Tibial artery (tissue), 4 donors: ENCODE results near the gene WT1.

ENCODE experiments used
- DNase-seq, 2 donors: peaks; one replicate each; pipeline ENCODE4 v3.0.0-alpha.2; 2019
- H3K27ac ChIP-seq, 2 donors: fragments of 200-600 bp; sonication (generic) in 1 of 2; 1 replicate in 1 of 2; 2 replicates in 1 of 2; pipeline ENCODE4 v1.5.1; 2018 to 2019; ENCODE audit warnings: mild to moderate bottlenecking in 1 of 2
- H3K27me3 ChIP-seq, 2 donors: fragments of 200-600 bp; sonication (generic) in 1 of 2; one replicate each; pipeline versions ENCODE4 v1.5.1 to v1.6.0; 2016 to 2019
- H3K36me3 ChIP-seq, 3 donors: fragments of 200-600 bp; sonication (generic) in 2 of 3; one replicate each; pipeline ENCODE4 v1.5.1; 2016 to 2019; ENCODE audit warnings: mild to moderate bottlenecking in 2 of 3
- H3K4me1 ChIP-seq, 4 donors: fragments of 200-600 bp; sonication (generic) in 2 of 4; 1 replicate in 3 of 4; 2 replicates in 1 of 4; pipeline ENCODE4 v1.5.1; 2016 to 2019
- H3K4me3 ChIP-seq, 2 donors: fragments of 200-600 bp; sonication (generic) in 1 of 2; 1 replicate in 1 of 2; 2 replicates in 1 of 2; pipeline ENCODE4 v1.5.1; 2018 to 2019; ENCODE audit warnings: mild to moderate bottlenecking in 2 of 2
- H3K9me3 ChIP-seq, 3 donors: fragments of 200-600 bp; sonication (generic) in 1 of 3; one replicate each; pipeline ENCODE4 v1.5.1; 2016 to 2019
- CTCF ChIP-seq, 2 experiments: fragments of 200-600 bp in 1 of 2; fragments of 450-650 bp in 1 of 2; IDR thresholded peaks; one replicate each; pipeline ENCODE4 v1.5.1; 2017 to 2019; ENCODE audit warnings: antibody characterized with exemption in 2 of 2, mild to moderate bottlenecking in 1 of 2, moderate library complexity in 1 of 2
- intact Hi-C: fragments of 100-400 bp; cut with DNase I; formaldehyde crosslinking; loops from one replicate; pipeline ENCODE4 v1.15.0; 2023; ENCODE audit warnings: low total_unique reads

WT1 gene

GRCh38 chr11:32420139-32420538, 15.2 kb downstream of the WT1 start:
- intact Hi-C loops: no loop called here
- no peak for TF ChIP-seq CTCF (IDR thresholded peaks at IDR 0.05)
- Histone ChIP-seq H3K4me1 (no peaks in the 10 kb centered on the region), H3K9me3 (no peaks in the 10 kb centered on the region), H3K36me3 (no peaks in the 10 kb centered on the region), H3K27ac (no peak overlapping the region), H3K27me3 (peaks cover 0 to 34% of the 10 kb centered on the region in 2 donors), H3K4me3 (no peak overlapping the region)
- DNase-seq: no peak

DNA sequence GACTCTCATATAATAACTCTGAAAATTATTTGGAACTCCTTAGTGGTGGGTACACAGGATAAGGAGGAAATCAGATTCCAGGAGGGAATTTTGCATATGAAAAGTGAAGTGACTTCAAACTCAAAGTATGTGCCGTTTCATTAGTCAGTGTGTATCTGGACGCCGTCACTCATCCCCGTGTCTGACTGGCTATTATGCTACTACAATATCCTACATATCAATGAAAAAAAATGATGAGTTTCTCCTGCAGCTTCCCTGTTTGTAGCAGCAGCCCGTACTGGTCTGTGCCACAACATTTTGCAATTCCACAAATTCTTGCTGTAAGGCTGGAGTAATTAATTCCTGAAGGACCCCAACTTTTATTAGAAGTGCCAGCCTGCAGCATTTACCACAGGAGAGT, 16.5 kb downstream of the WT1 start:
- Histone ChIP-seq H3K27ac (no peak overlapping the region), H3K27me3 (peaks cover 0 to 30% of the 10 kb centered on the region in 2 donors), H3K4me3 (no peak overlapping the region), H3K9me3 (no peaks in the 10 kb centered on the region), H3K36me3 (no peaks in the 10 kb centered on the region), H3K4me1 (no peaks in the 10 kb centered on the region)
- intact Hi-C loops: no loop called here
- DNase-seq: no peak
- no peak for TF ChIP-seq CTCF (IDR thresholded peaks at IDR 0.05)

DNA sequence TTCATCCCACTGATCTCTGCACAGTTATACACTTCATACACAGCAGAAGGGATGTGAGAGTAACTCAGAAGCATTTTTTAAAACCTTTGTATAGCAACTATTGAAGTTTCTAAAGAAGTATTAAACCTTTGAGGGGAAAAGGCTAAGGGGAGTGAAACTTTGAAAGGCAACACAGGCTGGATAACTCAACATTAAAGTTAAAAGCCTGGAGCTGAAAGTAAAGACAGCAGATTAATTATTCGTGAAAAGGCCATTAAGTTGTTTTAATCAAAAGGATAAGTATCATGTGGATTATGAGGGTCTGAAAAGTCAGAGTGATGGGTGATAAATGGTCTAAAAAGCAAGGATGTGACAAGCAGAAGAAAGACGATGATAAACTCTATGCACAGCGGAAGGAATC, 17.5 kb downstream of the WT1 start:
- Histone ChIP-seq H3K4me3 (no peak overlapping the region), H3K27me3 (peaks cover 0 to 21% of the 10 kb centered on the region in 2 donors), H3K9me3 (no peaks in the 10 kb centered on the region), H3K27ac (no peak overlapping the region), H3K36me3 (no peaks in the 10 kb centered on the region), H3K4me1 (no peaks in the 10 kb centered on the region)
- intact Hi-C loops: no loop called here
- no peak for DNase-seq
- TF ChIP-seq CTCF (IDR thresholded peaks at IDR 0.05): no peak

DNA sequence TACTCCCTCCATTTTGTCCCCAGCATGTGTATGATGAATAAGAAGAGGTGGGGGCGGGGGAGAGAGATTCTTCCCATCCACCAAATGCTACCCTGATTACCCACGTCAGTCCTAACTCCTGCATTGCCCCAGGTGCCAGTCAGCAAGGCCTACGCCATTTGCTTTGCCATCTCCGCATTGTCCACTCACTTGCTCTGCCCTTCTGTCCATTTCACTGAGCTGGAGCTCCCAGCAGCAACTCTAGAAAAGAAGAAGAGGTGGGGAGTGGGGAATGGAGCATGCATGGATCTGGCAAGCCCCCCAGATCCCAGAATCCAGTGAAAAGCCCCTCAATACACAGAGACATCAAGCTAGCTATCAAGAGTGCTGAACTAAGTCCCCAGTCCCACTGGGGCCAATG, 19.0 kb downstream of the WT1 start:
- no peak for TF ChIP-seq CTCF (IDR thresholded peaks at IDR 0.05)
- Histone ChIP-seq H3K4me1 (no peaks in the 10 kb centered on the region), H3K4me3 (no peak overlapping the region), H3K36me3 (no peaks in the 10 kb centered on the region), H3K9me3 (no peaks in the 10 kb centered on the region), H3K27me3 (peaks cover 0 to 14% of the 10 kb centered on the region in 2 donors), H3K27ac (no peak overlapping the region)
- DNase-seq: no peak
- intact Hi-C loops: no loop called here

GRCh38 chr11:32414925-32415324, 20.4 kb downstream of the WT1 start:
- Histone ChIP-seq H3K4me3 (no peak overlapping the region), H3K27ac (no peak overlapping the region), H3K9me3 (no peaks in the 10 kb centered on the region), H3K36me3 (no peaks in the 10 kb centered on the region), H3K4me1 (no peaks in the 10 kb centered on the region), H3K27me3 (peaks cover 0 to 7% of the 10 kb centered on the region in 2 donors)
- no peak for TF ChIP-seq CTCF (IDR thresholded peaks at IDR 0.05)
- no peak for DNase-seq
- intact Hi-C loops: no loop called here

- no peak overlapping the region for H3K27ac ChIP-seq
- intact Hi-C loops: no loop called here
Measured at GRCh38 chr11:32411942-32412615, 23.3 kb downstream of the WT1 start.

More at GRCh38 chr11:32411942-32412615, 23.3 kb downstream of the WT1 start:
- no peaks in the 10 kb centered on the region for H3K4me1 ChIP-seq
- DNase-seq: no peak
- H3K4me3 ChIP-seq: no peak overlapping the region
- H3K27me3 ChIP-seq: peaks cover 0 to 7% of the 10 kb centered on the region in 2 donors
- no peak for TF ChIP-seq CTCF (IDR thresholded peaks at IDR 0.05)
- H3K9me3 ChIP-seq: no peaks in the 10 kb centered on the region
- H3K36me3 ChIP-seq: no peaks in the 10 kb centered on the region
